ENCODE measurements around the gene SPATS2L.

SPATS2L gene

DNA sequence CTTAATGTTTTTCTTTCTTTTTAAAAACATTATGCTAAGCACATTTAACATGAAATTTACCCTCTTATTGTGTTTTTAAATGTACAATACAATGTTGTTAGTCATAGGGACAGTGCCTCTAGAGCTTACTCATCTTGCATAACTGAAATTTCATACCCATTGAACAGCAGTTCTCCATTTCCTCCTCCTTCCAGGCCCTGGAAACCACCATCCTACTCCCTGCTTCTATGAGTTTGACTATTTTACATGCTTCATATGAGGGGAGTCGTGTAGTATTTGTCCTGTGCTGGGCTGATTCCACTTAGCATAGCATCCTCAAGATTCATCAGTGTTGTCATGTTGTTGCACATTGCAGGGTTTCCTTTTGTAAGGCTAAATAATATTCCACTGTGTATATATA, 92.6 kb downstream of the SPATS2L start:
- no peak for TF ChIP-seq CTCF (IDR thresholded peaks at IDR 0.05; ENCODE audit: control insufficient read depth, extremely low read depth, insufficient read depth)
- H3K4me3 ChIP-seq (ENCODE audit: low read depth, low read length) = no peak overlapping the region
- no peak for DNase-seq (ENCODE audit: low read depth)

- TF ChIP-seq CTCF (IDR thresholded peaks at IDR 0.05; ENCODE audit: control insufficient read depth, extremely low read depth, insufficient read depth) = no peak
- DNase-seq (ENCODE audit: low read depth) = no peak
Measured at GRCh38 chr2:200399636-200400035, 93.1 kb downstream of the SPATS2L start.

GRCh38 chr2:200403814-200404213, 97.3 kb downstream of the SPATS2L start:
- H3K4me3 ChIP-seq (ENCODE audit: low read depth, low read length) = no peak overlapping the region
- DNase-seq (ENCODE audit: low read depth) = no peak
- no peak for TF ChIP-seq CTCF (IDR thresholded peaks at IDR 0.05; ENCODE audit: control insufficient read depth, extremely low read depth, insufficient read depth)

More at GRCh38 chr2:200399636-200400035, 93.1 kb downstream of the SPATS2L start:
- no peak overlapping the region for H3K4me3 ChIP-seq (ENCODE audit: low read depth, low read length)

- no peak for DNase-seq (ENCODE audit: low read depth)
- no peak for TF ChIP-seq CTCF (IDR thresholded peaks at IDR 0.05; ENCODE audit: control insufficient read depth, extremely low read depth, insufficient read depth)
- H3K4me3 ChIP-seq (ENCODE audit: low read depth, low read length) = no peak overlapping the region
Measured at GRCh38 chr2:200404615-200405014, 98.1 kb downstream of the SPATS2L start.

DNA sequence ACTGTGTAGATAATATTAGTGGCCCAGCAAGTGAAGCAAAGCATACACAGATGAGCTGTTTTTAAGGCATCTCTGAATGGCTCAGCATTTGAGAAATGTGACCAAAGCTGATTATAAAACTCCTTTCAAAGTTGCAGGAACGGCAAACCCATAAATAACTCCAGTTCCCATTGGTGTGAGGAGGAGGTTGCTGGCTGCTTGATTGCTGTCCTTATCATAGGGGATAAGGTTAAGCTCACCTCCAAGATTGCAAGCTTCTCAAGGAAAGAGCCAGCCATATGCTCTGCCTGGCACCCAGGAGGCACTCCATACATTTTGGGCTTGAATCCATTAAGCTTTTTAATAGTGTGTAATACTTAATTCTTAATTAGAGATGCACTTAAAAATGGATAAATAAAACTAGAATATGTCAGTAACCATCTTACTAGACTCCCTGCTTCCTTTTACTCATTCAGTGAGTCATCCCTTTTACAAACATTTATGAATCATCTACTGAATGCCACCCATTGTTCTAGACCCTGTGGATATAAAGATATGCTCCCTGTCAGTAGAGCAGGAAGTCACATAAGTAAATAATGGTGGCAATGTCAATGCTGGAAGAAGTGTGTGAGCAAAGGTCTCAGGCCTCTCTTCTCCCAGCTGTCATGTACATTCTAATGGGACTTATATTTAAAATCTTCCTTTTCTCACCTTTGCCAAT, 99.3 kb downstream of the SPATS2L start:
- TF ChIP-seq CTCF (IDR thresholded peaks at IDR 0.05; ENCODE audit: control insufficient read depth, extremely low read depth, insufficient read depth) = no peak
- no peak overlapping the region for H3K4me3 ChIP-seq (ENCODE audit: low read depth, low read length)
- DNase-seq (ENCODE audit: low read depth) = peak; percentile 57

- H3K4me3 ChIP-seq (ENCODE audit: low read depth, low read length) = no peak overlapping the region
- no peak for TF ChIP-seq CTCF (IDR thresholded peaks at IDR 0.05; ENCODE audit: control insufficient read depth, extremely low read depth, insufficient read depth)
- no peak for DNase-seq (ENCODE audit: low read depth)
Measured at GRCh38 chr2:200406379-200406778, 99.9 kb downstream of the SPATS2L start.

Measured in LNCaP clone FGC (cell line).